ENCODE measurements around the gene PIK3C2B.

The PIK3C2B gene

GRCh38 chr1:204459706-204460105, 34.9 kb downstream of the PIK3C2B start:
- DNase-seq (ENCODE audit: low spot score): no peak

- no peak for DNase-seq (ENCODE audit: low spot score)
These were observed 36.9 kb downstream of the PIK3C2B start for GRCh38 chr1:204457666-204458065.

- no peak for DNase-seq (ENCODE audit: low spot score)
These were observed 37.7 kb downstream of the PIK3C2B start for GRCh38 chr1:204456826-204457442.

- no peak for DNase-seq (ENCODE audit: low spot score)
These were observed 38.8 kb downstream of the PIK3C2B start for GRCh38 chr1:204455831-204456145.

GRCh38 chr1:204455063-204455830, 39.4 kb downstream of the PIK3C2B start:
- no peak for DNase-seq (ENCODE audit: low spot score)

- DNase-seq (ENCODE audit: low spot score): no peak
These were observed 40.1 kb downstream of the PIK3C2B start for GRCh38 chr1:204454476-204454875.

GRCh38 chr1:204453141-204453772, 41.3 kb downstream of the PIK3C2B start:
- no peak for DNase-seq (ENCODE audit: low spot score)

- no peak for DNase-seq (ENCODE audit: low spot score)
These were observed 43.1 kb downstream of the PIK3C2B start for GRCh38 chr1:204451352-204452124.

GRCh38 chr1:204450461-204451257, 43.9 kb downstream of the PIK3C2B start:
- no peak for DNase-seq (ENCODE audit: low spot score)

- DNase-seq (ENCODE audit: low spot score): no peak
These were observed 44.8 kb downstream of the PIK3C2B start for GRCh38 chr1:204449678-204450280.

GRCh38 chr1:204448991-204449677, 45.5 kb downstream of the PIK3C2B start:
- no peak for DNase-seq (ENCODE audit: low spot score)

- DNase-seq (ENCODE audit: low spot score): no peak
These were observed 46.2 kb downstream of the PIK3C2B start for GRCh38 chr1:204448344-204448964.

GRCh38 chr1:204447736-204448135, 46.9 kb downstream of the PIK3C2B start:
- no peak for DNase-seq (ENCODE audit: low spot score)

GRCh38 chr1:204447190-204447589, 47.4 kb downstream of the PIK3C2B start:
- no peak for DNase-seq (ENCODE audit: low spot score)

GRCh38 chr1:204446413-204447111, 48.0 kb downstream of the PIK3C2B start:
- DNase-seq (ENCODE audit: low spot score): peak; percentile 85

GRCh38 chr1:204445860-204446412, 48.7 kb downstream of the PIK3C2B start:
- DNase-seq (ENCODE audit: low spot score): no peak
